ENCODE data around the gene ALDH9A1.

Gene ALDH9A1

GRCh38 chr1:165697881-165698760 is at the start of gene ALDH9A1:
Gene ALDH9A1 (minus strand): TSS chr1:165698562. CDS start chr1:165698558, 4 bp downstream.
- TF ChIP-seq YY1 (IDR thresholded peaks at IDR 0.05; ENCODE audit: low read depth): peak; percentile 53; the same call in 1 of the 2 replicates
- peak; percentile 79 for TF ChIP-seq MAX (IDR thresholded peaks at IDR 0.05)
- TF ChIP-seq TCF12 (IDR thresholded peaks at IDR 0.05; ENCODE audit: low read depth): no peak
- peak; percentile 26; the same call in 1 of the 2 replicates for TF ChIP-seq RAD21 (IDR thresholded peaks at IDR 0.05; ENCODE audit: low read depth)
- TF ChIP-seq TAF1 (IDR thresholded peaks at IDR 0.05; ENCODE audit: low read depth): peak; percentile 83

- no peak for TF ChIP-seq TAF1 (IDR thresholded peaks at IDR 0.05; ENCODE audit: low read depth)
- TF ChIP-seq RAD21 (IDR thresholded peaks at IDR 0.05; ENCODE audit: low read depth): no peak
- no peak for TF ChIP-seq EP300 (IDR thresholded peaks at IDR 0.05; ENCODE audit: borderline replicate concordance)
- TF ChIP-seq TCF12 (IDR thresholded peaks at IDR 0.05; ENCODE audit: low read depth): no peak
- TF ChIP-seq FOXM1 (IDR thresholded peaks at IDR 0.05; ENCODE audit: borderline replicate concordance, low read depth): no peak
- no peak for TF ChIP-seq USF1 (IDR thresholded peaks at IDR 0.05)
- no peak for TF ChIP-seq TEAD4 (IDR thresholded peaks at IDR 0.05)
- TF ChIP-seq CREB1 (IDR thresholded peaks at IDR 0.05; ENCODE audit: low read depth): no peak
- TF ChIP-seq NFIC (IDR thresholded peaks at IDR 0.05): no peak
- TF ChIP-seq YY1 (IDR thresholded peaks at IDR 0.05; ENCODE audit: low read depth): no peak
- no peak for TF ChIP-seq MAX (IDR thresholded peaks at IDR 0.05)
- TF ChIP-seq EGR1 (IDR thresholded peaks at IDR 0.05): no peak
- no peak for TF ChIP-seq ZBTB7A (IDR thresholded peaks at IDR 0.05; ENCODE audit: low read depth)
- TF ChIP-seq REST (IDR thresholded peaks at IDR 0.05; ENCODE audit: low read depth): no peak
- no peak for TF ChIP-seq CEBPB (IDR thresholded peaks at IDR 0.05)
These were observed 49.5 kb upstream of the ALDH9A1 start for GRCh38 chr1:165747632-165748447.

- TF ChIP-seq RAD21 (IDR thresholded peaks at IDR 0.05; ENCODE audit: low read depth) (no peak), REST (IDR thresholded peaks at IDR 0.05; ENCODE audit: low read depth) (no peak), TCF12 (IDR thresholded peaks at IDR 0.05; ENCODE audit: low read depth) (no peak), USF1 (IDR thresholded peaks at IDR 0.05) (no peak), ZBTB7A (IDR thresholded peaks at IDR 0.05; ENCODE audit: low read depth) (no peak), NFIC (IDR thresholded peaks at IDR 0.05) (no peak), CEBPB (IDR thresholded peaks at IDR 0.05) (no peak), EP300 (IDR thresholded peaks at IDR 0.05; ENCODE audit: borderline replicate concordance) (no peak), TEAD4 (IDR thresholded peaks at IDR 0.05) (no peak), TAF1 (IDR thresholded peaks at IDR 0.05; ENCODE audit: low read depth) (no peak), EGR1 (IDR thresholded peaks at IDR 0.05) (no peak), YY1 (IDR thresholded peaks at IDR 0.05; ENCODE audit: low read depth) (no peak), FOXM1 (IDR thresholded peaks at IDR 0.05; ENCODE audit: borderline replicate concordance, low read depth) (no peak), CREB1 (IDR thresholded peaks at IDR 0.05; ENCODE audit: low read depth) (no peak), MAX (IDR thresholded peaks at IDR 0.05) (no peak)
These were observed 43.8 kb upstream of the ALDH9A1 start for GRCh38 chr1:165742194-165742593.

- TF ChIP-seq TEAD4 (IDR thresholded peaks at IDR 0.05) (no peak), FOXM1 (IDR thresholded peaks at IDR 0.05; ENCODE audit: borderline replicate concordance, low read depth) (no peak), ZBTB7A (IDR thresholded peaks at IDR 0.05; ENCODE audit: low read depth) (no peak), CREB1 (IDR thresholded peaks at IDR 0.05; ENCODE audit: low read depth) (no peak), YY1 (IDR thresholded peaks at IDR 0.05; ENCODE audit: low read depth) (no peak), TAF1 (IDR thresholded peaks at IDR 0.05; ENCODE audit: low read depth) (no peak), EGR1 (IDR thresholded peaks at IDR 0.05) (no peak), MAX (IDR thresholded peaks at IDR 0.05) (no peak), CEBPB (IDR thresholded peaks at IDR 0.05) (no peak), NFIC (IDR thresholded peaks at IDR 0.05) (no peak), EP300 (IDR thresholded peaks at IDR 0.05; ENCODE audit: borderline replicate concordance) (no peak), REST (IDR thresholded peaks at IDR 0.05; ENCODE audit: low read depth) (no peak), USF1 (IDR thresholded peaks at IDR 0.05) (no peak), TCF12 (IDR thresholded peaks at IDR 0.05; ENCODE audit: low read depth) (no peak), RAD21 (IDR thresholded peaks at IDR 0.05; ENCODE audit: low read depth) (no peak)
These were observed 40.4 kb upstream of the ALDH9A1 start for GRCh38 chr1:165738794-165739193.

Measured in Ishikawa (cell line).